ENCODE data around the gene SERINC3.
"Not testable (repeated sequence)": the region's sequence is repeated elsewhere in the genome, so short reads cannot be mapped to it uniquely, and the experiment has no call there.

SERINC3 gene

DNA sequence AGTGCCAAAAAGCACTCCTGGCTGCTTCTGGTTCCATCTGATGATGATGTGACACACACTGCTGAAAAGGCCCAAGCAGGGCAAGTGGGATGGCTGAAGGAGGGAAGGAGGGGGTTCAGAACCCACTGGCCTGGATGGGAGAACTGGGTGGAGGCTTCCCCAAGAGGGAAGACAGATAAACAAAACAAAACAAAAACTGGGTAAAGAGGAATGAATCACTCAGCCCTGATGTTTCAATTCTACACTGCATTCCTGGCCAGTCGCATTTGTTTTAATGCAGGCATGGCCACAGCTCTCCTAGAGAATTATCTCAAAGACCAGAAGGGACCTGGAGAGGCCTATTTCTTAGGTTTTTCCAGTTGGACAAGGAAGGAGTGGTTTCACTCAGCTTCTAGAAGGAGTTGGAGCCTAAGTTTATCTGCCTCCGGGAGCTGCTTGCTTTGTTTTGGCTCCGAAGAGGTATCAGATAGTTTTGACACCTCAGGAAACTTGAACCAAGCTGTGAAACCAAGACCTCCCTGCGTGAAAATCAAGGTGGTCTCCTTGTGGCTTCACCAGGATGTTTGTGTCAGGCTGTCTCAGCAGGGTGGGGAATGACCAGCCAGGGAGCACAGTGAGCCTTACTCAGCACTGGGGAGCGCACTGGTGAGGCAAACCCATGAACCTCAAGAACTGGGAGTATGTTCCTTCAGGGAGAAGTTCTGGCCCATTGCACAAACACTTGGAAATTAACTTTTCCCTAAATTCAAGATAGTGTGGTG, 30.1 kb downstream of the SERINC3 start:
- DNase-seq (ENCODE audit: low read depth in 2 of 2): no peak

- DNase-seq (ENCODE audit: low read depth in 2 of 2): no peak
Measured at GRCh38 chr20:44489931-44490330, 31.9 kb downstream of the SERINC3 start.

DNA sequence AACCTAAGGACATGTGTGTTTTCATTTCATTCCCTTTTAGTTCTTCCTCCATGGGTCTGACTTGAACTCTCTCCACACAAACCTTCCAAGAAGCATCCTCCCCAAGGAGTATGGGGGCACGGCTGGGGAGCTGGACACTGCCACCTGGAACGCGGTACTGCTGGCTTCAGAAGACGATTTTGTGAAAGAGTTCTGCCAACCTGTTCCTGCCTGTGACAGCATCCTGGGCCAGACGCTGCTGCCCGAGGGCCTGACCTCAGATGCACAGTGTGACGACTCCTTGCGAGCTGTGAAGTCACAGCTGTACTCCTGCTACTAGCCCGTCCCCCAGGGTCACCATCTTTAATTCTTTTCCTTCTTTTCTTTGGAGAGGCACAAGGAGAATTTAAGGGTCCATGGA, 32.6 kb downstream of the SERINC3 start:
- no peak for DNase-seq (ENCODE audit: low read depth in 2 of 2)

DNA sequence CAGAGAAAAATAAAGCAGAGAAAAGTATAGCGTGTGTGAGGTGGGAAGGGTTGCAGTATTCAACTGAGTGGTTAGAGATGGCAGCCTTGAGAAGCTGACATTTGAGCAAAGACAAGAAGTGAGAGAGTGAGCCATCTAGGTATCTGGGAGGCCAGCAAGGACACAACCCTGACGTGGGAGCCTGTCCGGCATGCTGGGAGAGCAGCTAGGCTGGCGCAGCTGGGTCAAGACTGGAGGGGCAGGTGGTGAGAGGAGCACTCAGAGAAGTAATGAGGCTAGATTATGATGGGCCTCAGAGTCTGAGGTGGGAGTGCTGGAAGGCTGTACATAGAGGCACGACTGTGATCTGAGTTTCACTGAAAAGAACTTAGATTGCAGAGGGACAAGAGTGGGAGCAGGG, 33.3 kb downstream of the SERINC3 start:
- no peak for DNase-seq (ENCODE audit: low read depth in 2 of 2)

GRCh38 chr20:44485830-44486198, 36.1 kb downstream of the SERINC3 start:
- DNase-seq (ENCODE audit: low read depth in 2 of 2): no peak

- no peak for DNase-seq (ENCODE audit: low read depth in 2 of 2)
Measured at GRCh38 chr20:44485078-44485829, 36.6 kb downstream of the SERINC3 start.

GRCh38 chr20:44483112-44483511, 38.8 kb downstream of the SERINC3 start:
- DNase-seq (ENCODE audit: low read depth in 2 of 2): no peak

GRCh38 chr20:44481719-44482416, 40.0 kb downstream of the SERINC3 start:
- DNase-seq (ENCODE audit: low read depth in 2 of 2): no peak

GRCh38 chr20:44480097-44480496, 41.8 kb downstream of the SERINC3 start:
- no peak for DNase-seq (ENCODE audit: low read depth in 2 of 2)

- DNase-seq (ENCODE audit: low read depth in 2 of 2): no peak
Measured at GRCh38 chr20:44479643-44480042, 42.2 kb downstream of the SERINC3 start.

GRCh38 chr20:44478206-44478605, 43.7 kb downstream of the SERINC3 start:
- no peak for DNase-seq (ENCODE audit: low read depth in 2 of 2)

- DNase-seq (ENCODE audit: low read depth in 2 of 2): no peak
Measured at GRCh38 chr20:44477151-44477550, 44.7 kb downstream of the SERINC3 start.

- peak; percentile 83 to 88 for DNase-seq (ENCODE audit: low read depth in 2 of 2)
Measured at GRCh38 chr20:44475694-44476560, 45.9 kb downstream of the SERINC3 start, which contains the start of gene TTPAL. Gene TTPAL, plus strand, starts transcription at chr20:44475874. Its CDS starts 4,126 bp downstream, at chr20:44480000.

DNA sequence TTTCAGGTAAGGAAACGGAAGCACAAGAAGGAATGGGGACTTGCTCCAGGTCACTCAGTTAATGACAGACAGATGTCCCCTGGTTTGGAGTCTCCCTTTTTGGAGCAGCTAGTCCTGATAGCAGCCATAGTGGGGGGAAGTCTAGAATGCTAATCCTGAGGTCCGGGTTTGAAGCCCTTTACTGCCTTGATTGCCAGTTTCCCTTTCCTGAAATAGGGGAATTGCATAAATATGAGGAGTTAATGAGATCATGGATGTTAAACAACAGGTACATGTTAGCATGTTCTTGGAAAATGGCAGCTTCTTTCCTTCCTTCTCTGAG, 46.5 kb downstream of the SERINC3 start:
- no peak for DNase-seq (ENCODE audit: low read depth in 2 of 2)

DNA sequence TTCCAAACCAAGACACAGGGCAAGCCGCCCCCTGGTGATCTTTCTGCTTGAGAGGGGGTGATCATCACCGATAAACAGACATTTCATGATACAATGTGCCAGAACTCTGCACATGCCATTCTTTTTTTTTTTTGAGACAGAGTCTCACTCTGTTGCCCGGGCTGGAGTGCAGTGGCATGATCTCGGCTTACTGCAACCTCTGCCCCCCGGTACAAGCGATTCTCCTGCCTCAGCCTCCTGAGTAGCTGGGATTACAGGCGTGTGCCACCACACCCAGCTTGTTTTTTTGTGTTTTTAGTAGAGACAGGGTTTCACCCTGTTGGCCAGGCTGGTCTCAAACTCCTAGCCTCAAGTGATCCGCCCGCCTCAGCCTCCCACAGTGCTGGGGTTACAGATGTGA, 49.6 kb downstream of the SERINC3 start:
- DNase-seq (ENCODE audit: low read depth in 2 of 2): not testable (repeated sequence)

- DNase-seq (ENCODE audit: low read depth in 2 of 2): no peak
Measured at GRCh38 chr20:44471481-44471882, 50.4 kb downstream of the SERINC3 start.

DNA sequence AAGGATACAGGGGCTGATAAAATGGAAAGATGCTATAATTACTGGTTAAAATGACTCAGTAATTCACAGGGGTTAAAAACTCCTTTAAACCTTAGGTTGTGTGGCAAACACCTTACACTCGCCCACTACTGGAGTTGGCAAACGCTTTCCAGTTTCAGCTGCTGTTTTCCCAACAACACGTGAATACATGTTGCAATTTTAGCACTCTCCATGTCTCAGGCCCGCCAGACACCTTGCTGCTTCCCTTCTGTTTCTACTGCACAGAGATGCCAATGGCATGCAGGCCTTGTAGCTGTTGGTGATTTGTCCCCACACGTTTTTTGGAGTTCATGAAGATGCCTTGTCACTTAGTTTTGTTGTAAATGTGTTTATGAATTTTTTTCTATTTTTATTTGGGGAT, 51.5 kb downstream of the SERINC3 start:
- no peak for DNase-seq (ENCODE audit: low read depth in 2 of 2)

GRCh38 chr20:44468044-44468782, 53.7 kb downstream of the SERINC3 start:
- DNase-seq (ENCODE audit: low read depth in 2 of 2): no peak

- no peak for DNase-seq (ENCODE audit: low read depth in 2 of 2)
Measured at GRCh38 chr20:44467289-44467883, 54.5 kb downstream of the SERINC3 start.

GRCh38 chr20:44465001-44465560, 56.8 kb downstream of the SERINC3 start:
- DNase-seq (ENCODE audit: low read depth in 2 of 2): no peak

Measured in stimulated activated CD4-positive, alpha-beta T cell treated with anti-CD3 and anti-CD28 coated beads, Interleukin-12 subunit alpha, Interleukin-12 subunit beta, amount 100 ng/mL, for 24 hours (primary cell).